Activated CD4-positive, alpha-beta T cell treated with anti-CD3 and anti-CD28 coated beads, Interleukin-2, amount 50 U/mL, for 1 hour (primary cell): ENCODE results near the gene TEAD1.

ENCODE experiments used
- DNase-seq: peaks from one replicate; pipeline ENCODE4 v3.0.0-alpha.2; 2020

The TEAD1 gene

GRCh38 chr11:12673924-12674570 lies at the start of gene TEAD1:
TSS of gene TEAD1 (plus strand) at chr11:12674421.
- DNase-seq, result peak; percentile 86

- no peak for DNase-seq
Observed at GRCh38 chr11:12624595-12624994, 49.6 kb upstream of the TEAD1 start.

GRCh38 chr11:12625438-12626071 lies 48.7 kb upstream of the TEAD1 start:
- no peak for DNase-seq

DNA sequence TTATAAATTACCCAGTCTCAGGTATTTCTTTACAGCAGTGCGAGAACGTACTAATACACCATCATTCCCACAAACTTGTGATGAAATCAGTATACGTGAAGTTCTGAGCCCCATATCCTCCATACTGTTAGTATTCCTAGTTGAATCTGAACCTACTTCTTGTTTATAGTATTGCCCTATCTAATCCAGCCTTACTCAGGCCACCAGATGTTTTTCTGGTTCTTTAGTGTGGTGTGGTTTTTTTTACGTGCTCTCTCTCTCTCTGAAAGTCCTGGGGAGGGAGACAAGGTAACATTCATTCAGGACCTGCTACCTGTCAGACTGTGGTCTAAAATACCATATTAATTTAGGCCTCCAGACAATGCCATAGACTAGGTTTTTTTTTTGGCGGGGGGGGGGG lies 47.6 kb upstream of the TEAD1 start:
- no peak for DNase-seq

- DNase-seq, result no peak
Observed at GRCh38 chr11:12628314-12628713, 45.9 kb upstream of the TEAD1 start.

DNA sequence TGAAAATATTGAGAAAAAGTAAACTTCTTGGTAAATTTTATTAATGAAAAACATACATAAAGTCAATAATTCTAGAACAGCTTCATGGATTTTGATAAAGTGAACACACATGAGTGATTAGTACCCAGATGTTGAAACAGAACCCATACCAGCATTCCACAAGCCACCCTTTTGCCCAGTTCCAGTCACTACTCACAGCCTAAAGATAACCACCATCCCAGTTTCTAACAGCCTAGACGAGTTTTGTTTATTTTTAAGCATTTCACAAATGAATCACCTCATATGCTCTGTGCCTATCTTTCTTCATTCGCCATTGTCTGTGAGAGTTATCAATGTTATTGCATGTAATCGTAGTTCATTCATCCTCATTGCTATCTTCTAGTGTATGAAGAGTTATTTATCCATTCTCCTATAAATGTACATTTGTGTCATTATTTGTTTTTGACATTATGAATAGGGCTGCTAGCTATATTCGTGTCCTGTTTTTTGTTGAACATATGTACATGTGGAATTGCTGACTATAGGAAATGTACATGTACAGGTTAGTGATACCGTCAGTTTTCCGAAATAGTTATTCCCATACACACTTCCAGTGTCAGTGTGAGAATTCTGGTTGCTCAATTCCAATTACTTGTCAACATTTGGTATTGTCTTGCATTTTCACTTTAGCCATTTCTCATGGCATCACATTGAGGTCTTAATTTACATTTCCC lies 44.5 kb upstream of the TEAD1 start:
- DNase-seq, result no peak

- DNase-seq, result no peak
Observed at GRCh38 chr11:12631651-12632050, 42.6 kb upstream of the TEAD1 start.

GRCh38 chr11:12634329-12634728 lies 39.9 kb upstream of the TEAD1 start:
- no peak for DNase-seq

DNA sequence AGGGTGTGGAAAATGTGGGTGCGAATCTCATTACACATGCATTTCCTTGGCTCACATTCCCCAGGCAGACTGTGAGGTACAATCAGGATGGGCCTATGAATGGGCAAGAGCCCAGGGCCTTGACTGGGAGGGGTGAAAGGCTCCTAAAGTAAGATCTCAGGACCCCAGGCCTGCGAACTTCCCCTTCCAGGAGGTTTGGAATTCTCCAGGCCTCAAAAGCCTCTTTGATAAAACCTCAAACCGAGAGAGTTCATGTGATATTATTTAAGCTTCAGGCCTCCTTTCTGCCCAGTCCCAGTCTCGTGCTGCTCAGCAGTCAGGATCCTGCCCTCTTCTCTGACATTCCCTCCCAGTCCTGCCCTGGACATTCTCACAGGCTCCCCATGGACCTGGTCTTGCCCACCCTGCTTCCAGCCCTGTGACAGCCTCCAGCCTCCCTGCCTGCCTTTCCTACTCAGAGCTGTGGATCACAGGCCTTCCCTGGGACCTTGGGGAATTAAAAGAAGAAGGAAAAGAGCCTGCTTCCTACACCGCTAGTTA lies 37.3 kb upstream of the TEAD1 start:
- no peak for DNase-seq

DNA sequence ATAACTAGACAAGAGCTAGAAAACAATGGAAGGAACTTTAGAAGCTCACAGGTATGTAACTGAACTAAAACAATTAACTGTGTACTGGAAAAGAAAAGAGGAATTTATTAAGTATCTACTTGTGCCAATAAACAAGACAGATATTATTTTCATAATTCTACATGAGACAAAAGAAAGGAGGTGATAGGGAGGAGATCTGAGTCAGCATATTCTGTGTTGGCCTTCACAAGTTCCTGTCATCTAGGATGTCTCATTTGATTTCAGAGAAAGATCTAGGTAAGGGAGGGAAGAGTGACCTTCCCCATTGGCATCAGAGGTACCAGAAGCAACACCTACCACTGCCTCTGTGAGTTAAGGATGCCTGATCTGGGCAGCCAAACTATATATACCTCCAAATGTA lies 34.8 kb upstream of the TEAD1 start:
- DNase-seq, result no peak

DNA sequence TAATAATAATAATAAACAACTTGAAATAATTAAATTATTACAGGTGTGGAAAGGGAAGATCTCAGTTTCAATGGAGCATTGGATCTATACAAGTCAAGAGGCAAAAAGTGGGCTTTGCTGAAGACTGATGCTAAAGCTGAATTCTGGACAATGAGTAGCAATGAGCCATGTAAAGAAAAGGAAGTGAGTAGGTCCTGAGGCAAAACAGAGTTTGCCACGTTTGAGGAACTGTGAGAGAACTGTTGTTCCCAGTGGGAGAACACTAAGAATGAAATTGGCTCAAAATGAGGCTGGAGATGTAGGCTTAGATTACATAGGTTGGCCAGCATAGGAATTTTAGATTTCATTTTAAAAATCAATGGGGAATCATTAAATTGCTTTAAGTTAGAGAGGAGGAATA lies 33.9 kb upstream of the TEAD1 start:
- DNase-seq, result no peak

- no peak for DNase-seq
Observed at GRCh38 chr11:12640926-12641849, 33.0 kb upstream of the TEAD1 start.

DNA sequence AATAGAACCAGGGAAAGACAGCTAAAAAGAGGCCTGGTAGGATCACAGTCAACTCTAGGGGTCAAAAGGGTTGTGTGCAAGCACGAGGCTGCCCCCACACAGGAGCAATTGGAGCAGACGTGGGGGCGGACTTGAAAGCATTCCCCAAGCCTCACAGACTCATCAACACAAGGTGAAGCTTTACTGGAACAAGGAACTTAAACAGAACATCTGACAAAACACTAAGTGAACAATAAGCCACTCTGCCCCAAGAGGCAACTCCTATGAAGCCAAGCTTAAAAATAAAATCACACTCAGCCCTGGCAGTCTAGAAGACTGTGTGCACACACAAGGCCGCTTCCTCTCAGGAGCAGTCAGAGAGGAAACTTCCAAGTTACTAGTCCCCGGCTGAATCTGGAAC lies 32.2 kb upstream of the TEAD1 start:
- no peak for DNase-seq

- no peak for DNase-seq
Observed at GRCh38 chr11:12642806-12643428, 31.3 kb upstream of the TEAD1 start.

- no peak for DNase-seq
Observed at GRCh38 chr11:12646478-12646877, 27.7 kb upstream of the TEAD1 start.

DNA sequence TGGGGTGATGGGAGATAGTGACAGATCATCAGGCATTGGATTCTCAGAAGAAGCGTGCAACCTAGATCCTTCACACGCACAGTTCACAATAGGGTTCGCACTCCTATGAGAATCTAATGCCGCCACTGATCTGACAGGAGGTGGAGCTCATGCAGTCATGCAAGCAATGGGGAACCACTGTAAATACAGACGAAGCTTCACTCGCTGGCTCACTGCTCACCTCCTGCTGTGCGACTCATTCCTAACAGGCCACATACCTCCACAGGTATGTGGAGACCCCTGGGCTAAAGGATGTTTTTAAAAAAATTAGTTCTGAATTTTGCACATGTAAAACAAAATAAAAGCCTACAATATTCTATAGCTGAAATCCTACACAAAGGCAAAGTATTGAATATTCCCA lies 20.5 kb upstream of the TEAD1 start:
- no peak for DNase-seq

DNA sequence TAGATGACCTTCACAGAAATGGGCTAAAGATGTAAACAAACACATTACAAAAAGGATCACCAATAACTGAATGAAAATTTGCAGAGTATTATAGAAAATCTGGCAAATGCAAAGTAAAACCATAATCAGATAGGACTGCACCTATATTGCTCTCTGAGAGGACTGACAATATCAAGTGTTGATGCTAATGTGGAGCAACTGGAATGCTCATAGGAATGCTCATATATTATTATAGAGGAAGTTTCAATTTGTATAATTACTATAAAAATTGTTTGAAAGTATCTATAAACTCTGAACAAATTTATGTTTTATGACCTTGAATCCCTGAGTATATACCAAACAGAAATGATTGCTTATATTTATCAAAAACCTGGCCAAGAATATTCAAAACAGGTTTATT lies 18.4 kb upstream of the TEAD1 start:
- no peak for DNase-seq

- no peak for DNase-seq
Observed at GRCh38 chr11:12657336-12657735, 16.9 kb upstream of the TEAD1 start.

GRCh38 chr11:12657981-12658380 lies 16.2 kb upstream of the TEAD1 start:
- no peak for DNase-seq

- DNase-seq, result no peak
Observed at GRCh38 chr11:12662101-12662689, 12.0 kb upstream of the TEAD1 start.

- DNase-seq, result no peak
Observed at GRCh38 chr11:12664385-12664784, 9.8 kb upstream of the TEAD1 start.

GRCh38 chr11:12666915-12667314 lies 7.3 kb upstream of the TEAD1 start:
- DNase-seq, result no peak
